ENCODE data around the gene FUT8. TPM values are rescaled to one million over a fixed set of nuclear protein-coding genes. Genes with fewer than 3 reads are reported as not detected.

Gene FUT8
- total RNA-seq, 1 experiment from 2014 or later, result 42.3 TPM

DNA sequence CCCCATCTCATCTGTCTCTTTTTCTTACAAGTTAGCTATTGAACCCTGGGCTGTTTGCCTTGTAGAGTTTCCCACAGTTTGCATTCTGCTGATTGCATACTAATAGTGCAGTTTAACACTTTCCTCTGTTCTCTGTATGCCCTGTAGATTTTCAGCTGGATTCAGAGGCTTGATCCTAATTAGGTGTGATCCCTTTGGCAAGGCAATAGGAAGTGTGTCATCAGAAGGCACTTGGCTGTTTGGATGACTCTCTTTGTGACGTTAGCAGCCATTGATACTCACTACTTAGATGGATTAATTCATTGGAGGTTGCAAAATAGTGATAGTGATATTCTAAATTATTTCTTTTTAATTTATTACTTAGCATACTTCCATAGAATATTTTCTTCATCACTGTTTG lies 33.6 kb downstream of the FUT8 start:
- no peak for ATAC-seq
- no TSS peak for BruUV-seq (replicated peaks)
- Histone ChIP-seq H3K9me3 (ENCODE audit: control insufficient read depth in 1 of 2, insufficient read depth in 1 of 2, low read depth in 1 of 2, low read length in 2 of 2) (no peaks in the 10 kb centered on the region), H3K9ac (ENCODE audit: low read length) (no peak overlapping the region), H3K27ac (ENCODE audit: low read depth, low read length) (no peak overlapping the region), H3K79me2 (ENCODE audit: insufficient read depth, low read length) (no peaks in the 10 kb centered on the region), H3K27me3 (ENCODE audit: insufficient read depth, low read length) (no peaks in the 10 kb centered on the region), H2AFZ (ENCODE audit: low read depth, low read length, poor library complexity, severe bottlenecking) (no peak overlapping the region), H4K20me1 (ENCODE audit: insufficient read depth) (no peaks in the 10 kb centered on the region), H3K4me3 (replicated peaks in 1 of 2; ENCODE audit: low read depth in 1 of 2, low read length in 2 of 2) (no peak overlapping the region), H3K4me2 (ENCODE audit: low read length) (no peak overlapping the region), H3K9me2 (ENCODE audit: insufficient read depth) (no peaks in the 10 kb centered on the region), H3K4me1 (ENCODE audit: control insufficient read depth in 1 of 2, insufficient read depth in 2 of 2, low read length in 2 of 2) (no peaks in the 10 kb centered on the region), H3K36me3 (ENCODE audit: control insufficient read depth in 1 of 2, insufficient read depth in 2 of 2, low read length in 2 of 2) (no peaks in the 10 kb centered on the region)
- intact Hi-C loops (cut with micrococcal nuclease), result no loop called here
- DNase-seq (ENCODE audit: low read depth, low spot score), result no peak
- CTCF ChIA-PET, result no interaction called here
- POLR2A ChIA-PET, result no interaction called here
- TF ChIP-seq EGR1 (IDR thresholded peaks at IDR 0.05; ENCODE audit: low read depth) (no peak), SP1 (IDR thresholded peaks at IDR 0.05; ENCODE audit: low read depth) (no peak), EZH2phosphoT487 (IDR thresholded peaks at IDR 0.05; ENCODE audit: borderline replicate concordance) (no peak), ZFX (IDR thresholded peaks at IDR 0.05) (no peak), TCF7L2 (IDR thresholded peaks at IDR 0.05; ENCODE audit: borderline replicate concordance, extremely low read depth, insufficient read depth, insufficient read length) (no peak), YY1 (IDR thresholded peaks at IDR 0.05; ENCODE audit: extremely low read depth, insufficient replicate concordance, low read depth, low read length) (no peak), RAD21 (IDR thresholded peaks at IDR 0.05; ENCODE audit: low read depth) (no peak), FOSL1 (IDR thresholded peaks at IDR 0.05; ENCODE audit: low read depth) (no peak), ZNF274 (IDR thresholded peaks at IDR 0.05; ENCODE audit: low read depth, low read length) (no peak), JUND (IDR thresholded peaks at IDR 0.05) (no peak), CBX3 (IDR thresholded peaks at IDR 0.05; ENCODE audit: low read depth) (no peak)
- TF ChIP-seq, protein P1, sequence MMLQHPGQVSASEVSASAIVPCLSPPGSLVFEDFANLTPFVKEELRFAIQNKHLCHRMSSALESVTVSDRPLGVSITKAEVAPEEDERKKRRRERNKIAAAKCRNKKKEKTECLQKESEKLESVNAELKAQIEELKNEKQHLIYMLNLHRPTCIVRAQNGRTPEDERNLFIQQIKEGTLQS (IDR thresholded peaks at IDR 0.05), result no peak
- TF ChIP-seq, protein P2, sequence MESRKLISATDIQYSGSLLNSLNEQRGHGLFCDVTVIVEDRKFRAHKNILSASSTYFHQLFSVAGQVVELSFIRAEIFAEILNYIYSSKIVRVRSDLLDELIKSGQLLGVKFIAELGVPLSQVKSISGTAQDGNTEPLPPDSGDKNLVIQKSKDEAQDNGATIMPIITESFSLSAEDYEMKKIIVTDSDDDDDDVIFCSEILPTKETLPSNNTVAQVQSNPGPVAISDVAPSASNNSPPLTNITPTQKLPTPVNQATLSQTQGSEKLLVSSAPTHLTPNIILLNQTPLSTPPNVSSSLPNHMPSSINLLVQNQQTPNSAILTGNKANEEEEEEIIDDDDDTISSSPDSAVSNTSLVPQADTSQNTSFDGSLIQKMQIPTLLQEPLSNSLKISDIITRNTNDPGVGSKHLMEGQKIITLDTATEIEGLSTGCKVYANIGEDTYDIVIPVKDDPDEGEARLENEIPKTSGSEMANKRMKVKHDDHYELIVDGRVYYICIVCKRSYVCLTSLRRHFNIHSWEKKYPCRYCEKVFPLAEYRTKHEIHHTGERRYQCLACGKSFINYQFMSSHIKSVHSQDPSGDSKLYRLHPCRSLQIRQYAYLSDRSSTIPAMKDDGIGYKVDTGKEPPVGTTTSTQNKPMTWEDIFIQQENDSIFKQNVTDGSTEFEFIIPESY (IDR thresholded peaks at IDR 0.05; ENCODE audit: extremely low read depth, insufficient replicate concordance, low read length), result no peak
- TF ChIP-seq, protein P3, sequence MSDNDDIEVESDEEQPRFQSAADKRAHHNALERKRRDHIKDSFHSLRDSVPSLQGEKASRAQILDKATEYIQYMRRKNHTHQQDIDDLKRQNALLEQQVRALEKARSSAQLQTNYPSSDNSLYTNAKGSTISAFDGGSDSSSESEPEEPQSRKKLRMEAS (IDR thresholded peaks at IDR 0.05), result no peak
- TF ChIP-seq, protein P4, sequence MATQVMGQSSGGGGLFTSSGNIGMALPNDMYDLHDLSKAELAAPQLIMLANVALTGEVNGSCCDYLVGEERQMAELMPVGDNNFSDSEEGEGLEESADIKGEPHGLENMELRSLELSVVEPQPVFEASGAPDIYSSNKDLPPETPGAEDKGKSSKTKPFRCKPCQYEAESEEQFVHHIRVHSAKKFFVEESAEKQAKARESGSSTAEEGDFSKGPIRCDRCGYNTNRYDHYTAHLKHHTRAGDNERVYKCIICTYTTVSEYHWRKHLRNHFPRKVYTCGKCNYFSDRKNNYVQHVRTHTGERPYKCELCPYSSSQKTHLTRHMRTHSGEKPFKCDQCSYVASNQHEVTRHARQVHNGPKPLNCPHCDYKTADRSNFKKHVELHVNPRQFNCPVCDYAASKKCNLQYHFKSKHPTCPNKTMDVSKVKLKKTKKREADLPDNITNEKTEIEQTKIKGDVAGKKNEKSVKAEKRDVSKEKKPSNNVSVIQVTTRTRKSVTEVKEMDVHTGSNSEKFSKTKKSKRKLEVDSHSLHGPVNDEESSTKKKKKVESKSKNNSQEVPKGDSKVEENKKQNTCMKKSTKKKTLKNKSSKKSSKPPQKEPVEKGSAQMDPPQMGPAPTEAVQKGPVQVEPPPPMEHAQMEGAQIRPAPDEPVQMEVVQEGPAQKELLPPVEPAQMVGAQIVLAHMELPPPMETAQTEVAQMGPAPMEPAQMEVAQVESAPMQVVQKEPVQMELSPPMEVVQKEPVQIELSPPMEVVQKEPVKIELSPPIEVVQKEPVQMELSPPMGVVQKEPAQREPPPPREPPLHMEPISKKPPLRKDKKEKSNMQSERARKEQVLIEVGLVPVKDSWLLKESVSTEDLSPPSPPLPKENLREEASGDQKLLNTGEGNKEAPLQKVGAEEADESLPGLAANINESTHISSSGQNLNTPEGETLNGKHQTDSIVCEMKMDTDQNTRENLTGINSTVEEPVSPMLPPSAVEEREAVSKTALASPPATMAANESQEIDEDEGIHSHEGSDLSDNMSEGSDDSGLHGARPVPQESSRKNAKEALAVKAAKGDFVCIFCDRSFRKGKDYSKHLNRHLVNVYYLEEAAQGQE (IDR thresholded peaks at IDR 0.05; ENCODE audit: low read depth), result no peak
- RAD21 ChIA-PET (ENCODE audit: low non-redundant PET in 1 of 2, low total read pairs in 2 of 2, uncharacterized antibody in 2 of 2, unreplicated experiment in 2 of 2), result no interaction called here

Data from HCT116 (cell line).